HL-60 (cell line): ENCODE measurements around the gene CNTNAP2.

Source experiments
- CTCF ChIP-seq: IDR thresholded peaks from one replicate; pipeline ENCODE4 v1.5.1; 2011; ENCODE audit warnings: low read length, control low read depth, inconsistent platforms; ENCODE audit not compliant: insufficient read depth
- POLR2AphosphoS5 ChIP-seq: IDR thresholded peaks from 2 replicates; pipeline ENCODE4 v1.6.1; 2012; ENCODE audit warnings: low read depth
- SPI1 ChIP-seq: IDR thresholded peaks from 2 replicates; pipeline ENCODE4 v1.6.1; 2012; ENCODE audit warnings: low read depth, mild to moderate bottlenecking, borderline replicate concordance
- TF ChIP-seq, protein P1 (sequence below): IDR thresholded peaks from 2 replicates; pipeline ENCODE4 v1.6.1; 2012; ENCODE audit warnings: low read depth; ENCODE audit not compliant: insufficient replicate concordance

- TF ChIP-seq CTCF = no peak
- TF ChIP-seq, protein P1, sequence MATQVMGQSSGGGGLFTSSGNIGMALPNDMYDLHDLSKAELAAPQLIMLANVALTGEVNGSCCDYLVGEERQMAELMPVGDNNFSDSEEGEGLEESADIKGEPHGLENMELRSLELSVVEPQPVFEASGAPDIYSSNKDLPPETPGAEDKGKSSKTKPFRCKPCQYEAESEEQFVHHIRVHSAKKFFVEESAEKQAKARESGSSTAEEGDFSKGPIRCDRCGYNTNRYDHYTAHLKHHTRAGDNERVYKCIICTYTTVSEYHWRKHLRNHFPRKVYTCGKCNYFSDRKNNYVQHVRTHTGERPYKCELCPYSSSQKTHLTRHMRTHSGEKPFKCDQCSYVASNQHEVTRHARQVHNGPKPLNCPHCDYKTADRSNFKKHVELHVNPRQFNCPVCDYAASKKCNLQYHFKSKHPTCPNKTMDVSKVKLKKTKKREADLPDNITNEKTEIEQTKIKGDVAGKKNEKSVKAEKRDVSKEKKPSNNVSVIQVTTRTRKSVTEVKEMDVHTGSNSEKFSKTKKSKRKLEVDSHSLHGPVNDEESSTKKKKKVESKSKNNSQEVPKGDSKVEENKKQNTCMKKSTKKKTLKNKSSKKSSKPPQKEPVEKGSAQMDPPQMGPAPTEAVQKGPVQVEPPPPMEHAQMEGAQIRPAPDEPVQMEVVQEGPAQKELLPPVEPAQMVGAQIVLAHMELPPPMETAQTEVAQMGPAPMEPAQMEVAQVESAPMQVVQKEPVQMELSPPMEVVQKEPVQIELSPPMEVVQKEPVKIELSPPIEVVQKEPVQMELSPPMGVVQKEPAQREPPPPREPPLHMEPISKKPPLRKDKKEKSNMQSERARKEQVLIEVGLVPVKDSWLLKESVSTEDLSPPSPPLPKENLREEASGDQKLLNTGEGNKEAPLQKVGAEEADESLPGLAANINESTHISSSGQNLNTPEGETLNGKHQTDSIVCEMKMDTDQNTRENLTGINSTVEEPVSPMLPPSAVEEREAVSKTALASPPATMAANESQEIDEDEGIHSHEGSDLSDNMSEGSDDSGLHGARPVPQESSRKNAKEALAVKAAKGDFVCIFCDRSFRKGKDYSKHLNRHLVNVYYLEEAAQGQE = no peak
- TF ChIP-seq SPI1 = no peak
- no peak for TF ChIP-seq POLR2AphosphoS5
Observed at GRCh38 chr7:147145194-147145593, 1028.6 kb downstream of the CNTNAP2 start.
